BJ (cell line): ENCODE measurements around the gene KIF3B. TPM values are rescaled to one million over a fixed set of nuclear protein-coding genes. Genes with fewer than 3 reads are reported as not detected.

ENCODE experiments used
- CTCF ChIA-PET: fragments of 350-600 bp; formaldehyde crosslinking; extraction: SDS; loops from one replicate; lab custom pipeline; 2021; ENCODE audit warnings: antibody characterized with exemption, inconsistent platforms; lab: Yijun Ruan, JAX
- POLR2A ChIA-PET: fragments of 300-600 bp; sonication (Branson Sonifier 250); formaldehyde crosslinking; extraction: SDS; loops from one replicate; lab custom pipeline; 2021; ENCODE audit warnings: antibody characterized with exemption; lab: Charles Lee
- DNase-seq: peaks from one replicate; pipeline ENCODE4 v3.0.0-alpha.2; 2011; ENCODE audit warnings: low read depth
- H3K27me3 ChIP-seq: 2 replicates; pipeline ENCODE4 v1.6.0; 2011; ENCODE audit warnings: low read length; ENCODE audit not compliant: control insufficient read depth, insufficient read depth
- H3K36me3 ChIP-seq: 2 replicates; pipeline ENCODE4 v1.5.1; 2011; ENCODE audit warnings: low read length; ENCODE audit not compliant: control insufficient read depth, insufficient read depth
- H3K4me3 ChIP-seq: 2 replicates; pipeline ENCODE4 v1.5.1; 2011; ENCODE audit warnings: low read depth, mild to moderate bottlenecking, control low read depth, low read length
- polyA plus RNA-seq: library from polyadenylated mRNA; depleted of rRNA; stranded (reverse); fragments of >200 nt; gene quantifications from 2 replicates; pipeline ENCODE4 v1.2.3, GENCODE V29; 2011
- TF ChIP-seq, protein P1 (sequence below): IDR thresholded peaks from 2 replicates; pipeline ENCODE4 v1.5.1; 2011; ENCODE audit warnings: low read depth, mild to moderate bottlenecking, control low read depth, inconsistent platforms, low read length, moderate library complexity; ENCODE audit not compliant: insufficient read depth

KIF3B gene
- polyA plus RNA-seq, 1 experiment: 20.9 TPM

DNA sequence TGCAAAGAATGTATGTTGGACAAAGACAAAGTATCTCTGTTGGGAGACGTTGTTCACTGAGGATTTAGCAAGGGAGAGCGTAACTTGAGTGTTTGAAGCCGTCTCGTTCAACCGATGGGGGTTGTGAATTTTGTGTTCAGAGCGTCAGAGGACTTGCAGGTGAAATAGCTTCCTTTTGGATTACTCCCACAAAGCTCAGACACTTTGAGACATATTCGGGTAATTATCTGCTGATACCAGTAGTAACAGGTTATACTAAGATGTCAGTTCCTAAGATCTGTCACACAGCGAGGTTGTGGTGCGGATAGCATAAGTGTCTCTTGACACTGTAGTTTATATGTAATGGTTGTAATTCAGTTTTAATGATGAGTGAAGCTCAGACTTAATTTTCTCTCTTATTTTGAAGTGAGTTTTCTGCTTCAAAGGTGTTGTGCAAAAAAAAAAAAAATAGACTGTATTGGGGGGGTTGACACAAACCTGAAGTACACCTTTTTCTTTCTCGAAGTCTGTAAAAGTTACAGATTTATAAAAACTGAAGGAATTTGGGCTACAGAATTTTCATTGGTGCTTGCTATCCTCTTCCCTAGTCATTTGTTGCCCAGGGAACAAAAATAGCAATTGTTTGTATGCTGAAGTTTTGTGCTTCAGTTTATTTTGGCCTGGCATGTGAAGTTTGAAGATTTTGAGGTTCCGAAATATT is 82.3 kb downstream of the KIF3B start:
- TF ChIP-seq, protein P1, sequence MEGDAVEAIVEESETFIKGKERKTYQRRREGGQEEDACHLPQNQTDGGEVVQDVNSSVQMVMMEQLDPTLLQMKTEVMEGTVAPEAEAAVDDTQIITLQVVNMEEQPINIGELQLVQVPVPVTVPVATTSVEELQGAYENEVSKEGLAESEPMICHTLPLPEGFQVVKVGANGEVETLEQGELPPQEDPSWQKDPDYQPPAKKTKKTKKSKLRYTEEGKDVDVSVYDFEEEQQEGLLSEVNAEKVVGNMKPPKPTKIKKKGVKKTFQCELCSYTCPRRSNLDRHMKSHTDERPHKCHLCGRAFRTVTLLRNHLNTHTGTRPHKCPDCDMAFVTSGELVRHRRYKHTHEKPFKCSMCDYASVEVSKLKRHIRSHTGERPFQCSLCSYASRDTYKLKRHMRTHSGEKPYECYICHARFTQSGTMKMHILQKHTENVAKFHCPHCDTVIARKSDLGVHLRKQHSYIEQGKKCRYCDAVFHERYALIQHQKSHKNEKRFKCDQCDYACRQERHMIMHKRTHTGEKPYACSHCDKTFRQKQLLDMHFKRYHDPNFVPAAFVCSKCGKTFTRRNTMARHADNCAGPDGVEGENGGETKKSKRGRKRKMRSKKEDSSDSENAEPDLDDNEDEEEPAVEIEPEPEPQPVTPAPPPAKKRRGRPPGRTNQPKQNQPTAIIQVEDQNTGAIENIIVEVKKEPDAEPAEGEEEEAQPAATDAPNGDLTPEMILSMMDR: no peak
- ChIA-PET CTCF (interaction anchor here (1.1 kb wide), 2 partner anchors 9 to 12 kb away, joined by 3 read pairs; no protein-coding TSS in a partner anchor), POLR2A (interaction anchor here (0.6 kb wide), 1 partner anchor 662 kb away, joined by 7 read pairs; no protein-coding TSS in a partner anchor)
- Histone ChIP-seq H3K27me3 (no peaks in the 10 kb centered on the region), H3K36me3 (no peaks in the 10 kb centered on the region), H3K4me3 (peak overlapping the region; percentile 95)
- DNase-seq: no peak

DNA sequence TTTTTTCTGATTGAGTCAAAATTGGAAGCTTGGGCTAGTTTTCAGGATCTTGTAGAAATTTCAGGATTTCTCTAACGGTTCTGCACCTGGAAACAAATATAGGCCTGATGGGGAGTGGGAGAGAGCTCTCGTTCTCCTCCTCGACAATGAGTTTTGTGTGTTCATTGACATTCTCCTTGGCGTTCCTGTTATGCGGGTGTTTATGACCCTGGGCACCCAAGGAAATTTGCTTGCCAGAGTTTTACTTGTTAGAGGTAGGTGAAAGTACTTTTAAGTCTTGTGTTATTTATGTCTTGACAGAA is 82.8 kb downstream of the KIF3B start:
- Histone ChIP-seq H3K27me3 (no peaks in the 10 kb centered on the region), H3K36me3 (no peaks in the 10 kb centered on the region), H3K4me3 (peak overlapping the region; percentile 95)
- no peak for DNase-seq
- POLR2A ChIA-PET: no interaction called here
- CTCF ChIA-PET: no interaction called here
- TF ChIP-seq, protein P1: no peak

DNA sequence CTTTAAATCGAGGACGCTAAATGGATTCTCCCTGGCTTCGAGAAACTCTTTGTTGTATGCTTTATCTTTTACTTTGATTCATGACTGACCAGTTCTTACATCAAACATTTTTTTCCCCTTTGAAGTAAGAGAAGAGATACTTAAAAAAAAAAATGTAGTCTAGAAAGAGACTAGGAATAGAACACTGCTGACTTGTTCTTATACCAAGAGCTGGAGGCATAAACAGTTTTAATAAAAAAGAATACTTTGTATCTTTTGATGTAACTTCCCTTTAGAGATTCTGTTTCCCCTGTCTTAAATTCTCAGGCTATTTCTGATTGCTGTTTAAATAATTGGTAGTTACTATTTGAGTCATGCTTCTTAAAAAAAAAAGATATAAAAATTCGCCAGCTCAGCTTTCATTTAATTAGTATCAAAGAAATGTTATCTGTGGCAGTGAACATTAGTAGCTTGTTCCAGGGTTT is 85.5 kb downstream of the KIF3B start:
- Histone ChIP-seq H3K27me3 (no peaks in the 10 kb centered on the region), H3K36me3 (no peaks in the 10 kb centered on the region), H3K4me3 (no peak overlapping the region)
- TF ChIP-seq, protein P1: no peak
- ChIA-PET POLR2A (no interaction called here), CTCF (interaction anchor here (0.7 kb wide), 2 partner anchors 9 to 219 kb away, joined by 3 to 4 read pairs; no protein-coding TSS in a partner anchor)
- no peak for DNase-seq

DNA sequence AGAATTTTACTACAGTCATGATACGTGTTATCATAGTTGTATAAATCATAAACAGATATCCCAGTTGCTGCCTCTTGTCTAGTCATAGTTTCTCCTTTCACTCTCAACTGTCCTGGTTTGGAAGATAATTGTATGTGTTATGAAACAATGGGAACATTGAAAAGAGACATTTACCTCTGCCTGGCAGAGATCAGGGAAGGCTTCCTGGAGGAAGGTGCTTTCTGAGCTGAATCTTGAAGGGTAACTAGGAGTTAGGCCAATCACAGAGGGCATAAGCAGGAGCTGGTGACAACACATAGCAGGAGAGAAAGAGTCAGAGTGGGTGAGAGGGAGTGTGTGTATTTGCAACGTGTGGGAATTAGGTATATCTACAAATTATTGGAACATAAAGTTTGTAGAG is 86.0 kb downstream of the KIF3B start:
- DNase-seq: no peak
- no peaks in the 10 kb centered on the region for H3K27me3 ChIP-seq
- POLR2A ChIA-PET: no interaction called here
- TF ChIP-seq, protein P1: no peak
- H3K4me3 ChIP-seq: no peak overlapping the region
- CTCF ChIA-PET: interaction anchor here (0.7 kb wide), 2 partner anchors 9 to 220 kb away, joined by 3 to 4 read pairs; no protein-coding TSS in a partner anchor
- H3K36me3 ChIP-seq: no peaks in the 10 kb centered on the region

DNA sequence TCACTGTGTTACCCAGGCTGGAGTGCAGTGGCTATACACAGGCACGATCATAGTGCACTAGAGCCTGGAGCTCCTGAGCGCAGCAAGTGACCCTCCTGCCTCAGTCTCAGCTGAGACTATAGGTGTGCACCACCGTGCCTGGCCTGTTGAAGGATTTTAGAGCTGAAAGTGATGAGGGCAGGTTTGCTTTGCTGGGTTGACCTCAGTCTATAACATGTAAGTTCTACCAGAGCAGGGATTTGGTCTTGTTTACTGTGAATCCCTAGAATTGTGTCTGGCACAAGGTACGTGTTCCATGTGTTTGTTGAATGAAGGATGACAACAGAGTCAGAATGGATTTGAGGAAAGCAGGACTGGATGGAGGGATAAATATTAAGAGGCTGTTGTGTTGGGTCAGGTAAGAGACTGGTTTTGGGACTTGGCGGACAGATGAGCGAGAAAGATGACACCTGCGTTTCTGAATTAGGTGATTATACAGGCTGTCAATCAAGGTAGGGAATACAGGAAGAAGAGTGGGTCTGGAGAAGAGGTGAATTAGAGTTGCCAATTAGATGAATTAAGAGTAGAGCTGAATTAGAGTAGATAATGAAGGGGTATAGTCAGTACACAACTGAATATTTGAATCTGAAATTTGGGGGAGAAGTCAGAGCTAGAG is 87.2 kb downstream of the KIF3B start:
- CTCF ChIA-PET: interaction anchor here (0.6 to 0.7 kb wide), 2 partner anchors 39 to 179 kb away, joined by 3 read pairs; no protein-coding TSS in a partner anchor

More for the DNA sequence above, 87.2 kb downstream of the KIF3B start:
- POLR2A ChIA-PET: no interaction called here
- Histone ChIP-seq H3K36me3 (0 out of 2 replicates have a peak, but pooled peaks cover 1% of the 10 kb centered on the region), H3K27me3 (no peaks in the 10 kb centered on the region), H3K4me3 (no peak overlapping the region)
- no peak for DNase-seq
- TF ChIP-seq, protein P1: no peak
